K562 (cell line): ENCODE measurements around the gene PTPRG. TPM values are rescaled to one million over a fixed set of nuclear protein-coding genes. Genes with fewer than 3 reads are reported as not detected.

Experiments used
- ATAC-seq: fragments of 200-7000 bp; cut with Tn5 transposase; 3 replicates; pipeline ENCODE4 v1.9.1; 2020; ENCODE audit warnings: moderate library complexity
- BruUV-seq: library from RNA; stranded (reverse); fragments of 400-500 nt; replicated peaks from 2 replicates; lab custom pipeline; 2021; lab: Mats Ljungman, UMichigan
- CTCF ChIA-PET: fragments of 300-600 bp; formaldehyde crosslinking; extraction: SDS; loops from one replicate; lab custom pipeline; 2021; ENCODE audit warnings: low intra/inter-chr PET ratio; lab: Yijun Ruan, JAX
- POLR2A ChIA-PET: fragments of 300-600, 350-650 bp; sonication (Branson Sonifier 250); formaldehyde crosslinking; extraction: SDS; loops from one replicate; lab custom pipeline; 2021; ENCODE audit warnings: antibody characterized with exemption, inconsistent platforms; lab: Yijun Ruan, JAX
- DNase-seq, 4 experiments: peaks; one replicate each; pipeline versions ENCODE4 v3.0.0 to v3.0.0-alpha.2; 2011 to 2018; ENCODE audit warnings: low spot score in 3 of 4, mixed read lengths in 3 of 4; ENCODE audit errors: extremely low read depth in 1 of 4
- FAIRE-seq: peaks from 2 replicates; lab custom pipeline; 2011; peaks lifted over from hg19 to GRCh38; lab: Jason Lieb, UNC
- H2AFZ ChIP-seq: 2 replicates; pipeline ENCODE4 v1.6.0; 2011; ENCODE audit warnings: low read depth, low read length, control low read depth, inconsistent platforms
- H3K27ac ChIP-seq: fragments of 200-600 bp; 3 replicates; pipeline ENCODE4 v1.8.0; 2011; ENCODE audit warnings: low read depth, mild to moderate bottlenecking, control low read depth, inconsistent platforms, low read length, moderate library complexity, mixed read lengths; ENCODE audit errors: extremely low read depth
- H3K27me3 ChIP-seq, 2 experiments: fragments of 300-600 bp in 1 of 2; 2 replicates in 1 of 2; 3 replicates in 1 of 2; pipeline versions ENCODE4 v1.6.0 to v1.8.0; 2011; ENCODE audit warnings: inconsistent platforms in 2 of 2, low read length in 2 of 2, mild to moderate bottlenecking in 1 of 2, mixed read lengths in 1 of 2, moderate library complexity in 1 of 2; ENCODE audit not compliant: control insufficient read depth in 2 of 2, insufficient read depth in 2 of 2
- H3K36me3 ChIP-seq: fragments of 300-600 bp; 3 replicates; pipeline ENCODE4 v1.8.0; 2011; ENCODE audit warnings: mild to moderate bottlenecking, low read length, inconsistent platforms; ENCODE audit not compliant: control insufficient read depth, insufficient read depth
- H3K4me1 ChIP-seq, 2 experiments: fragments of 200-600 bp in 1 of 2; replicated peaks in 1 of 2; 2 replicates in 1 of 2; 3 replicates in 1 of 2; pipeline versions ENCODE4 v1.5.1 to v1.8.0; 2011; ENCODE audit warnings: inconsistent platforms in 2 of 2, low read length in 2 of 2, mild to moderate bottlenecking in 1 of 2, mixed read lengths in 1 of 2, moderate library complexity in 1 of 2; ENCODE audit not compliant: control insufficient read depth in 2 of 2, insufficient read depth in 2 of 2
- H3K4me2 ChIP-seq: 2 replicates; pipeline ENCODE4 v1.6.1; 2011; ENCODE audit warnings: low read length, control low read depth, inconsistent platforms, mixed read lengths; ENCODE audit not compliant: insufficient read depth
- H3K4me3 ChIP-seq: fragments of 200-600 bp; sonication (generic), shearing (Covaris generic); 2 replicates; pipeline ENCODE4 v1.5.1; 2016; ENCODE audit warnings: control low read depth, inconsistent platforms
- H3K79me2 ChIP-seq: fragments of 200-600 bp; 3 replicates; pipeline ENCODE4 v1.8.0; 2011; ENCODE audit warnings: low read length, inconsistent platforms; ENCODE audit not compliant: control insufficient read depth, insufficient read depth
- H3K9ac ChIP-seq, 2 experiments: 2 replicates each; pipeline versions ENCODE4 v1.6.0 to v1.6.1; 2011; ENCODE audit warnings: low read depth in 2 of 2, low read length in 2 of 2, control low read depth in 1 of 2, inconsistent platforms in 1 of 2, mild to moderate bottlenecking in 1 of 2, mixed read lengths in 1 of 2; ENCODE audit not compliant: insufficient read depth in 1 of 2
- H3K9me1 ChIP-seq: one replicate; pipeline ENCODE4 v1.6.0; 2011; ENCODE audit warnings: inconsistent platforms, mild to moderate bottlenecking, low read length, moderate library complexity; ENCODE audit not compliant: control insufficient read depth, insufficient read depth
- H3K9me3 ChIP-seq: replicated peaks from 2 replicates; pipeline ENCODE4 v1.5.1; 2011; ENCODE audit warnings: low read depth, low read length, inconsistent platforms; ENCODE audit not compliant: control insufficient read depth, insufficient read depth
- H4K20me1 ChIP-seq: replicated peaks from 2 replicates; pipeline ENCODE4 v1.6.1; 2011; ENCODE audit warnings: low read length, inconsistent platforms, mixed read lengths; ENCODE audit not compliant: control insufficient read depth, insufficient read depth
- E2F1 ChIP-seq: sonication (generic); formaldehyde crosslinking; IDR thresholded peaks from 2 replicates; pipeline ENCODE4 v1.8.1; 2023; ENCODE audit warnings: mild to moderate bottlenecking, missing genetic modification reagents, moderate library complexity
- E2F6 ChIP-seq, 2 experiments: IDR thresholded peaks; 2 replicates each; pipeline ENCODE4 v1.6.1; 2011; ENCODE audit warnings: borderline replicate concordance in 1 of 2, control low read depth in 1 of 2, low read depth in 1 of 2, low read length in 1 of 2, mild to moderate bottlenecking in 1 of 2, mixed read lengths in 1 of 2, moderate library complexity in 1 of 2; ENCODE audit not compliant: insufficient read depth in 1 of 2, insufficient read length in 1 of 2, poor library complexity in 1 of 2, severe bottlenecking in 1 of 2; ENCODE audit errors: extremely low read depth in 1 of 2
- ELF4 ChIP-seq: fragments of 450-650 bp; formaldehyde crosslinking; IDR thresholded peaks from 2 replicates; pipeline ENCODE4 v1.4.0; 2022; ENCODE audit warnings: missing genetic modification characterization
- FIP1L1 ChIP-seq: fragments of 200-400 bp; formaldehyde crosslinking; IDR thresholded peaks from 2 replicates; pipeline ENCODE4 v1.6.1; 2018; ENCODE audit warnings: mild to moderate bottlenecking, low read depth, low read length; ENCODE audit not compliant: poor library complexity, severe bottlenecking
- IRF9 ChIP-seq: fragments of 450-650 bp; IDR thresholded peaks from 2 replicates; pipeline ENCODE4 v1.6.1; 2016; ENCODE audit warnings: missing biosample characterization, missing genetic modification characterization
- NR3C1 ChIP-seq: sonication (generic); formaldehyde crosslinking; IDR thresholded peaks from 2 replicates; pipeline ENCODE4 v1.8.1; 2022; ENCODE audit warnings: missing genetic modification reagents
- PCBP2 ChIP-seq: fragments of 200-400 bp; formaldehyde crosslinking; IDR thresholded peaks from 2 replicates; pipeline ENCODE4 v1.6.1; 2018; ENCODE audit warnings: low read length, low read depth, mild to moderate bottlenecking, moderate library complexity; ENCODE audit not compliant: poor library complexity, severe bottlenecking
- TAF15 ChIP-seq: fragments of 200-400 bp; formaldehyde crosslinking; IDR thresholded peaks from 2 replicates; pipeline ENCODE4 v1.6.1; 2017; ENCODE audit warnings: mild to moderate bottlenecking, low read depth, low read length, moderate library complexity
- ZBTB34 ChIP-seq: fragments of 250-450 bp; sonication (Bioruptor Pico); IDR thresholded peaks from 2 replicates; pipeline ENCODE4 v1.8.0; 2021; ENCODE audit warnings: mild to moderate bottlenecking, moderate library complexity
- ZKSCAN8 ChIP-seq: fragments of 200-800 bp; sonication (Bioruptor generic); IDR thresholded peaks from 2 replicates; pipeline ENCODE4 v1.6.1; 2016; ENCODE audit warnings: missing genetic modification characterization, missing compliant biosample characterization
- ZNF134 ChIP-seq: fragments of 250-450 bp; sonication (Bioruptor Pico); conservative IDR thresholded peaks from 2 replicates; pipeline ENCODE4 v1.4.0; 2020
- ZNF263 ChIP-seq: sonication (generic); formaldehyde crosslinking; IDR thresholded peaks from 2 replicates; pipeline ENCODE4 v1.8.0; 2022; ENCODE audit warnings: mild to moderate bottlenecking, missing genetic modification reagents, borderline replicate concordance
- WGBS: fragments of 100-300 bp; shearing (Covaris generic); methylation state at CpG from one replicate; pipeline ENCODE4 v1.1.6; 2016; ENCODE audit warnings: low coverage, mixed read lengths; ENCODE audit not compliant: insufficient coverage; ENCODE audit errors: missing lambda C conversion rate; 5-methylcytosine and 5-hydroxymethylcytosine counted together
- in situ Hi-C: fragments of 300-500 bp; cut with MboI; formaldehyde crosslinking; loops from 4 replicates; pipeline ENCODE4 v1.15.0; 2018; ENCODE audit warnings: inconsistent platforms, mixed read lengths
- intact Hi-C: fragments of 100-400 bp; cut with micrococcal nuclease; formaldehyde crosslinking; loops from 2 replicates; pipeline ENCODE4 v1.14.2; 2022
- polyA plus RNA-seq, 8 experiments: library from polyadenylated mRNA; depleted of rRNA in 4 of 8; stranded (reverse) in 5 of 8; unstranded in 3 of 8; fragments of >200 nt; fragmentation: Nextera tagmentation in 2 of 8; fragmentation: Illumina TruSeq in 1 of 8; extraction: Ambion mirVana in 2 of 8; extraction: Trizol in 1 of 8; gene quantifications; 2 replicates each; pipeline versions ENCODE4 v1.2.1 to v1.2.3, GENCODE V29; 2011 to 2014; ENCODE audit warnings: inconsistent platforms in 1 of 8, missing spikeins in 1 of 8
- total RNA-seq, 7 experiments: library from RNA; depleted of rRNA in 6 of 7; stranded (reverse); fragments of >200 nt in 6 of 7; fragmentation: Illumina TruSeq in 2 of 7; extraction: Trizol in 2 of 7; gene quantifications; 2 replicates each; pipeline versions ENCODE4 v1.2.1 to v1.2.3, GENCODE V29; 2011 to 2021; ENCODE audit warnings: low replicate concordance in 1 of 7
- TF ChIP-seq, protein P1 (sequence below), 2 experiments: IDR thresholded peaks; 2 replicates each; pipeline ENCODE4 v1.6.1; 2012; ENCODE audit warnings: improper control_type of control experiment in 2 of 2, low read depth in 2 of 2, low read length in 2 of 2, borderline replicate concordance in 1 of 2

The PTPRG gene
- total and polyA plus RNA-seq, 9 of the 15 experiments (the other 6 are each of a cell fraction or from before 2014, with no cell fraction given): 0.16 TPM; not detected in 8

- no TSS peak for BruUV-seq
- H3K9ac ChIP-seq: no peak overlapping the region
- H3K9me1 ChIP-seq: no peaks in the 10 kb centered on the region
- no peaks in the 10 kb centered on the region for H3K36me3 ChIP-seq
- FAIRE-seq (no peak), ATAC-seq (no peak), DNase-seq (no peak)
- H3K4me1 ChIP-seq: no peaks in the 10 kb centered on the region
- H3K9me3 ChIP-seq: no peaks in the 10 kb centered on the region
- H3K79me2 ChIP-seq: no peaks in the 10 kb centered on the region
- no peak overlapping the region for H3K4me2 ChIP-seq
- ChIA-PET CTCF (no interaction called here), POLR2A (no interaction called here)
- WGBS: 0% methylated on average over 4 of the region's 4 CpGs
- no peak overlapping the region for H2AFZ ChIP-seq
- no peaks in the 10 kb centered on the region for H4K20me1 ChIP-seq
- no peak overlapping the region for H3K27ac ChIP-seq
- no peak overlapping the region for H3K4me3 ChIP-seq
- intact Hi-C loops: no loop called here
- in situ Hi-C loops: no loop called here
- H3K27me3 ChIP-seq: no peaks in the 10 kb centered on the region; a peak in 1 of 5 replicates
- TF ChIP-seq E2F1 (CRISPR knock-in tag) (no peak), NR3C1 (CRISPR knock-in tag) (no peak), ZBTB34 (CRISPR knock-in tag) (no peak), ELF4 (CRISPR knock-in tag) (no peak), ZNF134 (no peak), IRF9 (tag) (no peak), ZKSCAN8 (no peak), E2F6 (IDR thresholded peaks at IDR 0.05; ENCODE audit: borderline replicate concordance in 1 of 2, extremely low read depth in 1 of 2, insufficient read depth in 1 of 2, insufficient read length in 1 of 2, low read depth in 1 of 2, low read length in 1 of 2, poor library complexity in 1 of 2, severe bottlenecking in 1 of 2) (no peak), TAF15 (no peak), ZNF263 (no peak), PCBP2 (no peak), FIP1L1 (no peak)
- TF ChIP-seq, protein P1, sequence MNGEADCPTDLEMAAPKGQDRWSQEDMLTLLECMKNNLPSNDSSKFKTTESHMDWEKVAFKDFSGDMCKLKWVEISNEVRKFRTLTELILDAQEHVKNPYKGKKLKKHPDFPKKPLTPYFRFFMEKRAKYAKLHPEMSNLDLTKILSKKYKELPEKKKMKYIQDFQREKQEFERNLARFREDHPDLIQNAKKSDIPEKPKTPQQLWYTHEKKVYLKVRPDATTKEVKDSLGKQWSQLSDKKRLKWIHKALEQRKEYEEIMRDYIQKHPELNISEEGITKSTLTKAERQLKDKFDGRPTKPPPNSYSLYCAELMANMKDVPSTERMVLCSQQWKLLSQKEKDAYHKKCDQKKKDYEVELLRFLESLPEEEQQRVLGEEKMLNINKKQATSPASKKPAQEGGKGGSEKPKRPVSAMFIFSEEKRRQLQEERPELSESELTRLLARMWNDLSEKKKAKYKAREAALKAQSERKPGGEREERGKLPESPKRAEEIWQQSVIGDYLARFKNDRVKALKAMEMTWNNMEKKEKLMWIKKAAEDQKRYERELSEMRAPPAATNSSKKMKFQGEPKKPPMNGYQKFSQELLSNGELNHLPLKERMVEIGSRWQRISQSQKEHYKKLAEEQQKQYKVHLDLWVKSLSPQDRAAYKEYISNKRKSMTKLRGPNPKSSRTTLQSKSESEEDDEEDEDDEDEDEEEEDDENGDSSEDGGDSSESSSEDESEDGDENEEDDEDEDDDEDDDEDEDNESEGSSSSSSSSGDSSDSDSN (IDR thresholded peaks at IDR 0.05; ENCODE audit: borderline replicate concordance in 1 of 2, low read depth in 2 of 2, low read length in 2 of 2): no peak
These were observed 168.7 kb downstream of the PTPRG start for GRCh38 chr3:61730056-61730455.
